ENCODE results near the gene PASK. TPM values are rescaled to one million over a fixed set of nuclear protein-coding genes. Genes with fewer than 3 reads are reported as not detected.

PASK gene
- total RNA-seq, 1 experiment from 2014 or later = 21.1 TPM

GRCh38 chr2:241131531-241131930 is 17.7 kb downstream of the PASK start:
- no peak overlapping the region for H3K27ac Mint-ChIP-seq (ENCODE audit: unreplicated experiment)
- intact Hi-C loops (cut with micrococcal nuclease; ENCODE audit: unreplicated experiment) = no loop called here

GRCh38 chr2:241130316-241130715 is 19.0 kb downstream of the PASK start:
- BruUV-seq (replicated peaks) = no TSS peak
- Mint-ChIP-seq H3K9me3 (ENCODE audit: unreplicated experiment) (no peaks in the 10 kb centered on the region), H3K4me1 (ENCODE audit: low read depth, unreplicated experiment) (no peaks in the 10 kb centered on the region), H3K4me3 (ENCODE audit: unreplicated experiment) (no peak overlapping the region), H3K36me3 (ENCODE audit: insufficient read depth, unreplicated experiment) (no peaks in the 10 kb centered on the region), H3K27me3 (ENCODE audit: insufficient read depth, unreplicated experiment) (no peaks in the 10 kb centered on the region), H3K27ac (ENCODE audit: unreplicated experiment) (no peak overlapping the region)
- TF ChIP-seq CTCF (IDR thresholded peaks at IDR 0.05; ENCODE audit: insufficient read depth in 1 of 2, low read depth in 1 of 2, low read length in 1 of 2, severe bottlenecking in 1 of 2, unreplicated experiment in 1 of 2) = no peak
- intact Hi-C loops (cut with micrococcal nuclease; ENCODE audit: unreplicated experiment) = no loop called here
- ChIA-PET POLR2A (no interaction called here), CTCF (no interaction called here)
- Histone ChIP-seq H3K4me3 (ENCODE audit: low read depth, low read length) (no peak overlapping the region), H3K9me3 (no peaks in the 10 kb centered on the region), H3K36me3 (ENCODE audit: control insufficient read depth, insufficient read depth, low read length) (no peaks in the 10 kb centered on the region), H3K27me3 (replicated peaks; ENCODE audit: control insufficient read depth, insufficient read depth, low read length) (no peaks in the 10 kb centered on the region), H3K4me1 (no peaks in the 10 kb centered on the region)
- no peak for DNase-seq

More at GRCh38 chr2:241131531-241131930, 17.7 kb downstream of the PASK start:
- H3K27me3 Mint-ChIP-seq (ENCODE audit: insufficient read depth, unreplicated experiment) = no peaks in the 10 kb centered on the region
- no peaks in the 10 kb centered on the region for H3K4me1 Mint-ChIP-seq (ENCODE audit: low read depth, unreplicated experiment)
- POLR2A ChIA-PET = no interaction called here
- Histone ChIP-seq H3K36me3 (ENCODE audit: control insufficient read depth, insufficient read depth, low read length) (no peaks in the 10 kb centered on the region), H3K9me3 (no peaks in the 10 kb centered on the region), H3K4me3 (ENCODE audit: low read depth, low read length) (no peak overlapping the region), H3K4me1 (no peaks in the 10 kb centered on the region), H3K27me3 (replicated peaks; ENCODE audit: control insufficient read depth, insufficient read depth, low read length) (no peaks in the 10 kb centered on the region)
- no peaks in the 10 kb centered on the region for H3K9me3 Mint-ChIP-seq (ENCODE audit: unreplicated experiment)
- no TSS peak for BruUV-seq (replicated peaks)
- no peak for TF ChIP-seq CTCF (IDR thresholded peaks at IDR 0.05; ENCODE audit: insufficient read depth in 1 of 2, low read depth in 1 of 2, low read length in 1 of 2, severe bottlenecking in 1 of 2, unreplicated experiment in 1 of 2)
- no peak for DNase-seq
- CTCF ChIA-PET = no interaction called here
- H3K36me3 Mint-ChIP-seq (ENCODE audit: insufficient read depth, unreplicated experiment) = no peaks in the 10 kb centered on the region
- no peak overlapping the region for H3K4me3 Mint-ChIP-seq (ENCODE audit: unreplicated experiment)

DNA sequence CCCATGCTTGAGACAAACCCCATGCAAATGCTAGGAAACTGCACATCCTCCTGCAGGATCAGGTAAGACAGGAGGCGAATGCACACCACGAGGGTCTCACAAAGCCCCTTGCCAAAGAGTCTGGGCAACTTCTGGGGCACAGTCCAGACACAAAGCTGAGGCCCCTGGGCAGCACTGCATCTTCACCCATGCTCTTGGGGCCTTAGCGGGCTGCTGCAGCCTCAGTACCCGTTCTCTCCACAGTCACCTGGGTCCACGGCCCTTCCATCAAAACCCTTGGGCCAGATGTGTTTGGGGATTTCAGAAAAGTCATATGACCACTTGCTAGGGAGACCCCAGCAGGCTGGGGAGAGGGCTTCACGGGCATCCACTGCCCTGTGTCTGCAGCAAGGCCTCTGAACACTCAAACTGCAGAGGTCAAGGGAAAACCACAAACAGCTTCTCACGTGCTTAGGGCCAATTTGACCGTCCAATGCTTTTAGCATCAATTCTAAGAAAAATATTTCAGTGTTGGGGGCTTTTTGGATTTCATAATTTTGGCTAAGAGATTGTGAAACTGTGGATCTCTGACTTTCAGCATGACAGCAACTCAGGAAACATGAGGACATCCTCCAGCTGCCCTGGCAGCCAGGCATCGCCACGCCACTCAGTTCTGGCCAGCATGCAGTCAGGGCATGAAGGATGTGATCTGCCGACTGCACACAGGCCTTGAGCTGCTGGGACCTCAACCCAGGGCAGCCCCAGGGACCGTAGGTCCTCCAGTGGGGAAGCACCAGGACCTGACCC is 20.0 kb downstream of the PASK start:
- BruUV-seq (replicated peaks) = no TSS peak
- no peak for DNase-seq
- ChIA-PET CTCF (interaction anchor here (0.6 kb wide), 1 partner anchor 1258 kb away, joined by 5 read pairs; no protein-coding TSS in a partner anchor), POLR2A (no interaction called here)
- no peaks in the 10 kb centered on the region for H3K27me3 ChIP-seq (replicated peaks; ENCODE audit: control insufficient read depth, insufficient read depth, low read length)
- no peaks in the 10 kb centered on the region for H3K36me3 Mint-ChIP-seq (ENCODE audit: insufficient read depth, unreplicated experiment)
- H3K27me3 Mint-ChIP-seq (ENCODE audit: insufficient read depth, unreplicated experiment) = no peaks in the 10 kb centered on the region
- no peak overlapping the region for H3K4me3 ChIP-seq (ENCODE audit: low read depth, low read length)
- no peaks in the 10 kb centered on the region for H3K4me1 Mint-ChIP-seq (ENCODE audit: low read depth, unreplicated experiment)
- no peaks in the 10 kb centered on the region for H3K4me1 ChIP-seq
- intact Hi-C loops (cut with micrococcal nuclease; ENCODE audit: unreplicated experiment) = no loop called here
- TF ChIP-seq CTCF (IDR thresholded peaks at IDR 0.05; ENCODE audit: insufficient read depth in 1 of 2, low read depth in 1 of 2, low read length in 1 of 2, severe bottlenecking in 1 of 2, unreplicated experiment in 1 of 2) = no peak
- H3K36me3 ChIP-seq (ENCODE audit: control insufficient read depth, insufficient read depth, low read length) = no peaks in the 10 kb centered on the region
- no peaks in the 10 kb centered on the region for H3K9me3 ChIP-seq
- H3K9me3 Mint-ChIP-seq (ENCODE audit: unreplicated experiment) = no peaks in the 10 kb centered on the region
- no peak overlapping the region for H3K27ac Mint-ChIP-seq (ENCODE audit: unreplicated experiment)
- no peak overlapping the region for H3K4me3 Mint-ChIP-seq (ENCODE audit: unreplicated experiment)

Data from Caco-2 (cell line).